MG63 (cell line): ENCODE measurements around the gene MPZ. TPM values are rescaled to one million over a fixed set of nuclear protein-coding genes. Genes with fewer than 3 reads are reported as not detected.

Experiments used
- DNase-seq: peaks from one replicate; pipeline ENCODE4 v3.0.0-alpha.2; 2020
- H3K27me3 ChIP-seq: fragments of 250-450 bp; sonication (Bioruptor Pico); 2 replicates; pipeline ENCODE4 v1.5.1; 2020; ENCODE audit warnings: mild to moderate bottlenecking, moderate library complexity
- H3K36me3 ChIP-seq: fragments of 250-450 bp; sonication (Bioruptor Pico); 2 replicates; pipeline ENCODE4 v1.5.1; 2020; ENCODE audit warnings: mild to moderate bottlenecking, moderate library complexity
- H3K4me3 ChIP-seq: fragments of 250-450 bp; sonication (Bioruptor Pico); 2 replicates; pipeline ENCODE4 v1.5.1; 2020; ENCODE audit warnings: mild to moderate bottlenecking, moderate library complexity
- H3K9me3 ChIP-seq: fragments of 250-450 bp; sonication (Bioruptor Pico); 2 replicates; pipeline ENCODE4 v1.5.1; 2020; ENCODE audit warnings: mild to moderate bottlenecking, moderate library complexity
- total RNA-seq: library from RNA; depleted of rRNA; stranded (reverse); fragments of >200 nt; shearing (Covaris generic); gene quantifications from 2 replicates; pipeline ENCODE4 v1.2.3, GENCODE V29; 2014; ENCODE audit warnings: low replicate concordance

Gene MPZ
- total RNA-seq, 1 experiment from 2014 or later, result 0.07 TPM

- no peak for DNase-seq
- no peaks in the 10 kb centered on the region for H3K9me3 ChIP-seq
- H3K36me3 ChIP-seq, result no peaks in the 10 kb centered on the region
- no peaks in the 10 kb centered on the region for H3K27me3 ChIP-seq
- no peak overlapping the region for H3K4me3 ChIP-seq
Measured at GRCh38 chr1:161307230-161307768, 2.5 kb downstream of the MPZ start.

- DNase-seq, result peak; percentile 20
- no peaks in the 10 kb centered on the region for H3K27me3 ChIP-seq
- H3K9me3 ChIP-seq, result no peaks in the 10 kb centered on the region
- no peaks in the 10 kb centered on the region for H3K36me3 ChIP-seq
- H3K4me3 ChIP-seq, result peak overlapping the region; percentile 46
Measured at GRCh38 chr1:161305867-161306519, 3.8 kb downstream of the MPZ start.

- DNase-seq, result no peak
- no peaks in the 10 kb centered on the region for H3K36me3 ChIP-seq
- H3K27me3 ChIP-seq, result no peaks in the 10 kb centered on the region
- peak overlapping the region; percentile 46 for H3K4me3 ChIP-seq
- H3K9me3 ChIP-seq, result no peaks in the 10 kb centered on the region
Measured at GRCh38 chr1:161304927-161305866, 4.6 kb downstream of the MPZ start.

GRCh38 chr1:161300478-161300877 lies 9.3 kb downstream of the MPZ start:
- Histone ChIP-seq H3K9me3 (no peaks in the 10 kb centered on the region), H3K4me3 (no peak overlapping the region), H3K27me3 (no peaks in the 10 kb centered on the region), H3K36me3 (no peaks in the 10 kb centered on the region)
- DNase-seq, result no peak

- H3K9me3 ChIP-seq, result no peaks in the 10 kb centered on the region
- H3K4me3 ChIP-seq, result no peak overlapping the region
- H3K27me3 ChIP-seq, result no peaks in the 10 kb centered on the region
- no peaks in the 10 kb centered on the region for H3K36me3 ChIP-seq
- DNase-seq, result no peak
Measured at GRCh38 chr1:161299347-161299746, 10.4 kb downstream of the MPZ start.

- no peaks in the 10 kb centered on the region for H3K27me3 ChIP-seq
- H3K9me3 ChIP-seq, result no peaks in the 10 kb centered on the region
- H3K36me3 ChIP-seq, result no peaks in the 10 kb centered on the region
- DNase-seq, result no peak
- H3K4me3 ChIP-seq, result no peak overlapping the region
Measured at GRCh38 chr1:161298116-161298515, 11.7 kb downstream of the MPZ start.

GRCh38 chr1:161297415-161297814 lies 12.4 kb downstream of the MPZ start:
- no peaks in the 10 kb centered on the region for H3K9me3 ChIP-seq
- no peak for DNase-seq
- H3K4me3 ChIP-seq, result no peak overlapping the region
- no peaks in the 10 kb centered on the region for H3K36me3 ChIP-seq
- no peaks in the 10 kb centered on the region for H3K27me3 ChIP-seq

GRCh38 chr1:161290779-161291178 lies 19.0 kb downstream of the MPZ start:
- Histone ChIP-seq H3K27me3 (peaks cover 3% of the 10 kb centered on the region; the same call in 1 of the 2 replicates), H3K36me3 (no peaks in the 10 kb centered on the region), H3K9me3 (no peaks in the 10 kb centered on the region), H3K4me3 (no peak overlapping the region)
- DNase-seq, result no peak

GRCh38 chr1:161287482-161288054 lies 22.2 kb downstream of the MPZ start:
- Histone ChIP-seq H3K4me3 (no peak overlapping the region), H3K36me3 (no peaks in the 10 kb centered on the region), H3K27me3 (peaks cover 26% of the 10 kb centered on the region), H3K9me3 (no peaks in the 10 kb centered on the region)
- no peak for DNase-seq

- Histone ChIP-seq H3K36me3 (no peaks in the 10 kb centered on the region), H3K9me3 (no peaks in the 10 kb centered on the region), H3K4me3 (no peak overlapping the region), H3K27me3 (peaks cover 28% of the 10 kb centered on the region)
- DNase-seq, result no peak
Measured at GRCh38 chr1:161285521-161285920, 24.2 kb downstream of the MPZ start.

- no peak for DNase-seq
- no peaks in the 10 kb centered on the region for H3K9me3 ChIP-seq
- no peak overlapping the region for H3K4me3 ChIP-seq
- peaks cover 28% of the 10 kb centered on the region for H3K27me3 ChIP-seq
- H3K36me3 ChIP-seq, result no peaks in the 10 kb centered on the region
Measured at GRCh38 chr1:161285113-161285512, 24.7 kb downstream of the MPZ start.

- no peak for DNase-seq
- Histone ChIP-seq H3K4me3 (no peak overlapping the region), H3K27me3 (peaks cover 34% of the 10 kb centered on the region), H3K9me3 (no peaks in the 10 kb centered on the region), H3K36me3 (no peaks in the 10 kb centered on the region)
Measured at GRCh38 chr1:161282991-161283390, 26.8 kb downstream of the MPZ start.

- peaks cover 29% of the 10 kb centered on the region for H3K27me3 ChIP-seq
- H3K9me3 ChIP-seq, result no peaks in the 10 kb centered on the region
Measured at GRCh38 chr1:161274874-161275273, 34.9 kb downstream of the MPZ start.

GRCh38 chr1:161273402-161273801 lies 36.4 kb downstream of the MPZ start:
- Histone ChIP-seq H3K27me3 (peaks cover 25% of the 10 kb centered on the region), H3K9me3 (no peaks in the 10 kb centered on the region), H3K36me3 (no peaks in the 10 kb centered on the region), H3K4me3 (no peak overlapping the region)
- DNase-seq, result no peak

More at GRCh38 chr1:161274874-161275273, 34.9 kb downstream of the MPZ start:
- H3K4me3 ChIP-seq, result no peak overlapping the region
- no peaks in the 10 kb centered on the region for H3K36me3 ChIP-seq
- DNase-seq, result no peak

GRCh38 chr1:161267321-161267720 lies 42.4 kb downstream of the MPZ start:
- H3K4me3 ChIP-seq, result no peak overlapping the region
- H3K9me3 ChIP-seq, result no peaks in the 10 kb centered on the region
- no peak for DNase-seq
- no peaks in the 10 kb centered on the region for H3K36me3 ChIP-seq
- peaks cover 5% of the 10 kb centered on the region; the same call in 1 of the 2 replicates for H3K27me3 ChIP-seq

GRCh38 chr1:161266836-161267235 lies 42.9 kb downstream of the MPZ start:
- Histone ChIP-seq H3K4me3 (no peak overlapping the region), H3K36me3 (no peaks in the 10 kb centered on the region), H3K9me3 (no peaks in the 10 kb centered on the region), H3K27me3 (peaks cover 5% of the 10 kb centered on the region)
- DNase-seq, result no peak

- H3K9me3 ChIP-seq, result no peaks in the 10 kb centered on the region
- no peak overlapping the region for H3K4me3 ChIP-seq
- H3K36me3 ChIP-seq, result no peaks in the 10 kb centered on the region
- DNase-seq, result peak; percentile 33
- peaks cover 11% of the 10 kb centered on the region for H3K27me3 ChIP-seq
Measured at GRCh38 chr1:161266202-161266601, 43.6 kb downstream of the MPZ start.
